ENCODE results near the gene NMNAT3. TPM values are rescaled to one million over a fixed set of nuclear protein-coding genes. Genes with fewer than 3 reads are reported as not detected.

The NMNAT3 gene
- polyA plus RNA-seq, 1 of the 3 experiments (the other 2 are of a cell fraction) = not detected

GRCh38 chr3:139517321-139518065, 160.3 kb downstream of the NMNAT3 start:
- H3K27ac ChIP-seq (ENCODE audit: low read depth in 2 of 2, low read length in 1 of 2) = no peak overlapping the region; a peak in 1 of 4 replicates
- no peaks in the 10 kb centered on the region for H4K20me1 ChIP-seq (ENCODE audit: insufficient read depth)
- ChIA-PET POLR2A (no interaction called here), CTCF (interaction anchor here (1.1 to 3.6 kb wide), 2 partner anchors 44 to 89 kb away, joined by 5 to 15 read pairs; no protein-coding TSS in a partner anchor)
- H3K36me3 ChIP-seq (replicated peaks in 1 of 2; ENCODE audit: control insufficient read depth in 1 of 2, insufficient read depth in 2 of 2, low read length in 1 of 2) = no peaks in the 10 kb centered on the region
- DNase-seq = no peak
- no peak overlapping the region for H2AFZ ChIP-seq (ENCODE audit: low read depth)
- H3F3A ChIP-seq (replicated peaks; ENCODE audit: insufficient read depth) = no peaks in the 10 kb centered on the region
- TF ChIP-seq RAD21 (IDR thresholded peaks at IDR 0.05; ENCODE audit: low read length) (no peak), EP300 (IDR thresholded peaks at IDR 0.05; ENCODE audit: borderline replicate concordance in 1 of 2, low read depth in 1 of 2, low read length in 1 of 2) (no peak), POLR2AphosphoS5 (IDR thresholded peaks at IDR 0.05; ENCODE audit: low read depth, low read length) (no peak), FOSL2 (IDR thresholded peaks at IDR 0.05; ENCODE audit: borderline replicate concordance, low read depth) (no peak), TCF12 (IDR thresholded peaks at IDR 0.05) (no peak), RXRA (IDR thresholded peaks at IDR 0.05; ENCODE audit: borderline replicate concordance, low read depth) (no peak), ZBTB33 (IDR thresholded peaks at IDR 0.05; ENCODE audit: borderline replicate concordance, low read depth) (no peak), GATA2 (CRISPR knock-in tag; IDR thresholded peaks at IDR 0.05) (no peak), FOXM1 (IDR thresholded peaks at IDR 0.05; ENCODE audit: low read depth) (no peak)
- TF ChIP-seq, protein P1, sequence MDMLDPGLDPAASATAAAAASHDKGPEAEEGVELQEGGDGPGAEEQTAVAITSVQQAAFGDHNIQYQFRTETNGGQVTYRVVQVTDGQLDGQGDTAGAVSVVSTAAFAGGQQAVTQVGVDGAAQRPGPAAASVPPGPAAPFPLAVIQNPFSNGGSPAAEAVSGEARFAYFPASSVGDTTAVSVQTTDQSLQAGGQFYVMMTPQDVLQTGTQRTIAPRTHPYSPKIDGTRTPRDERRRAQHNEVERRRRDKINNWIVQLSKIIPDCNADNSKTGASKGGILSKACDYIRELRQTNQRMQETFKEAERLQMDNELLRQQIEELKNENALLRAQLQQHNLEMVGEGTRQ (IDR thresholded peaks at IDR 0.05; ENCODE audit: borderline replicate concordance, low read depth, low read length) = no peak
- H3K4me3 ChIP-seq (ENCODE audit: low read depth in 2 of 2, low read length in 1 of 2) = no peak overlapping the region
- H3K9ac ChIP-seq = no peak overlapping the region
- H3K9me2 ChIP-seq = no peaks in the 10 kb centered on the region
- no peaks in the 10 kb centered on the region for H3K79me2 ChIP-seq (ENCODE audit: insufficient read depth)
- no peak overlapping the region for H3K4me2 ChIP-seq
- H3K9me3 ChIP-seq = no peaks in the 10 kb centered on the region
- no peaks in the 10 kb centered on the region for H3K27me3 ChIP-seq (ENCODE audit: insufficient read depth)
- 80% methylated on average over 5 of the region's 5 CpGs for WGBS (ENCODE audit: low lambda C conversion rate)
- H3K4me1 ChIP-seq (ENCODE audit: control insufficient read depth in 1 of 2, insufficient read depth in 2 of 2, low read depth in 1 of 2, low read length in 1 of 2) = peaks cover 0 to 7% of the 10 kb centered on the region in 2 experiments; a peak in 1 of 4 replicates

GRCh38 chr3:139514741-139515140, 163.0 kb downstream of the NMNAT3 start:
- H3K9ac ChIP-seq = no peak overlapping the region
- H3K27me3 ChIP-seq (ENCODE audit: insufficient read depth) = no peaks in the 10 kb centered on the region
- H3K9me3 ChIP-seq = no peaks in the 10 kb centered on the region
- no peak overlapping the region for H3K4me2 ChIP-seq
- no peaks in the 10 kb centered on the region for H3K9me2 ChIP-seq
- H4K20me1 ChIP-seq (ENCODE audit: insufficient read depth) = no peaks in the 10 kb centered on the region
- no peaks in the 10 kb centered on the region for H3K36me3 ChIP-seq (replicated peaks in 1 of 2; ENCODE audit: control insufficient read depth in 1 of 2, insufficient read depth in 2 of 2, low read length in 1 of 2)
- ChIA-PET POLR2A (no interaction called here), CTCF (no interaction called here)
- DNase-seq = no peak
- H2AFZ ChIP-seq (ENCODE audit: low read depth) = no peak overlapping the region
- no peaks in the 10 kb centered on the region for H3F3A ChIP-seq (replicated peaks; ENCODE audit: insufficient read depth)
- WGBS (ENCODE audit: low lambda C conversion rate) = 95% methylated on average over 4 of the region's 4 CpGs
- no peak overlapping the region for H3K27ac ChIP-seq (ENCODE audit: low read depth in 2 of 2, low read length in 1 of 2)
- no peak overlapping the region for H3K4me3 ChIP-seq (ENCODE audit: low read depth in 2 of 2, low read length in 1 of 2)
- H3K4me1 ChIP-seq (ENCODE audit: control insufficient read depth in 1 of 2, insufficient read depth in 2 of 2, low read depth in 1 of 2, low read length in 1 of 2) = peaks cover 0 to under 1% of the 10 kb centered on the region in 2 experiments; a peak in 1 of 4 replicates
- no peaks in the 10 kb centered on the region for H3K79me2 ChIP-seq (ENCODE audit: insufficient read depth)
- TF ChIP-seq NFIC (IDR thresholded peaks at IDR 0.05; ENCODE audit: borderline replicate concordance) (no peak), RCOR1 (IDR thresholded peaks at IDR 0.05; ENCODE audit: low read length) (no peak), JUND (IDR thresholded peaks at IDR 0.05) (no peak), RXRA (IDR thresholded peaks at IDR 0.05; ENCODE audit: borderline replicate concordance, low read depth) (no peak), MXI1 (IDR thresholded peaks at IDR 0.05; ENCODE audit: low read depth, low read length) (no peak), MEF2A (IDR thresholded peaks at IDR 0.05; ENCODE audit: borderline replicate concordance, low read depth) (no peak), CHD2 (IDR thresholded peaks at IDR 0.05; ENCODE audit: low read length, partially characterized antibody) (no peak), RFX5 (IDR thresholded peaks at IDR 0.05; ENCODE audit: low read length) (no peak), GATA2 (CRISPR knock-in tag; IDR thresholded peaks at IDR 0.05) (no peak), EZH2phosphoT487 (IDR thresholded peaks at IDR 0.05; ENCODE audit: borderline replicate concordance, low read depth) (no peak), TEAD4 (IDR thresholded peaks at IDR 0.05; ENCODE audit: borderline replicate concordance, insufficient read depth) (no peak), TAF1 (IDR thresholded peaks at IDR 0.05; ENCODE audit: borderline replicate concordance, low read depth, low read length) (no peak), SIN3A (IDR thresholded peaks at IDR 0.05; ENCODE audit: borderline replicate concordance, low read depth, low read length) (no peak), FOXM1 (IDR thresholded peaks at IDR 0.05; ENCODE audit: low read depth) (no peak), SMC3 (IDR thresholded peaks at IDR 0.05; ENCODE audit: low read depth, low read length) (no peak), CTCF (IDR thresholded peaks at IDR 0.05) (no peak), FOSL2 (IDR thresholded peaks at IDR 0.05; ENCODE audit: borderline replicate concordance, low read depth) (no peak)
